Measurements from ENCODE around the gene GPR137. TPM values are rescaled to one million over a fixed set of nuclear protein-coding genes. Genes with fewer than 3 reads are reported as not detected.

Gene GPR137
- total RNA-seq, 1 experiment from 2014 or later, result 24.4 TPM

DNA sequence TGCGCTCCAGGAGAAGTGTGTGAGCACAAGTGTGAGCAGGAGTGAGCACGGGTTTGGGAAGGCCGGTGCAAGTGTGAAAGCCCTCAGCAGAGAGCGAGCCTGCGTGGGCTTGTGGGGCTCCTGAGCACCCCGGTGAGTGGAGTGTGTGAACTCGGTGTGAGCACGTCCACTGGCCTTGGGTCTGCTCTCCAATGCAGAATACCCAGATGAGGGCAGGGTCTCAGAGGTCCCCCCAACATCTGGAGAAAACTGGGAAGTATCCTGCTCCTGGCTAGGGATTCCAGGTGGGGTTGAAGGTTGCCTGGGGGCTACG is 20.9 kb downstream of the GPR137 start:
- no peaks in the 10 kb centered on the region for H4K20me1 ChIP-seq (ENCODE audit: insufficient read depth)
- DNase-seq (ENCODE audit: low read depth, low spot score) (no peak), ATAC-seq (no peak)
- TSS peak; percentile 73 for BruUV-seq (replicated peaks)
- POLR2A ChIA-PET, result interaction anchor here (0.7 to 5.5 kb wide), 3 partner anchors 11 to 66 kb away, joined by 3 to 30 read pairs (median 4); partner anchors contain the start of genes PRDX5 and TRMT112
- H3K4me2 ChIP-seq (ENCODE audit: low read length), result peak overlapping the region; percentile 98
- H3K36me3 ChIP-seq (ENCODE audit: control insufficient read depth in 1 of 2, insufficient read depth in 2 of 2, low read length in 2 of 2), result peaks cover 0 to 8% of the 10 kb centered on the region in 2 experiments; a peak in 1 of 4 replicates
- no peaks in the 10 kb centered on the region for H3K27me3 ChIP-seq (ENCODE audit: insufficient read depth, low read length)
- peaks cover 12 to 42% of the 10 kb centered on the region in 2 experiments; a peak in 3 of 4 replicates for H3K4me1 ChIP-seq (ENCODE audit: control insufficient read depth in 1 of 2, insufficient read depth in 2 of 2, low read length in 2 of 2)
- intact Hi-C loops (cut with micrococcal nuclease), result loop anchor here (5.0 kb wide), 1 partner anchor 36 kb away; the partner anchor contains the start of gene CCDC88B
- CTCF ChIA-PET, result interaction anchor here (1.0 to 1.6 kb wide), 2 partner anchors 11 to 25 kb away, joined by 3 to 5 read pairs; partner anchors contain the start of genes PRDX5 and TRMT112
- no peak overlapping the region for H2AFZ ChIP-seq (ENCODE audit: low read depth, low read length, poor library complexity, severe bottlenecking)
- RAD21 ChIA-PET (ENCODE audit: low non-redundant PET in 1 of 2, low total read pairs in 2 of 2, uncharacterized antibody in 2 of 2, unreplicated experiment in 2 of 2), result no interaction called here
- TF ChIP-seq EZH2 (IDR thresholded peaks at IDR 0.05) (no peak), CEBPB (IDR thresholded peaks at IDR 0.05; ENCODE audit: low read depth) (no peak), POLR2A (IDR thresholded peaks at IDR 0.05; ENCODE audit: borderline replicate concordance, extremely low read depth, insufficient read depth, insufficient read length) (no peak), EZH2phosphoT487 (IDR thresholded peaks at IDR 0.05; ENCODE audit: borderline replicate concordance) (no peak), ZNF274 (IDR thresholded peaks at IDR 0.05; ENCODE audit: low read depth, low read length) (no peak), SP1 (IDR thresholded peaks at IDR 0.05; ENCODE audit: low read depth) (no peak), YY1 (IDR thresholded peaks at IDR 0.05; ENCODE audit: extremely low read depth, insufficient replicate concordance, low read depth, low read length) (no peak), ELF1 (IDR thresholded peaks at IDR 0.05; ENCODE audit: borderline replicate concordance, low read depth) (no peak), SRF (IDR thresholded peaks at IDR 0.05; ENCODE audit: low read depth) (no peak), RAD21 (IDR thresholded peaks at IDR 0.05; ENCODE audit: low read depth) (no peak), SIN3A (IDR thresholded peaks at IDR 0.05; ENCODE audit: low read depth) (no peak), CBX3 (IDR thresholded peaks at IDR 0.05; ENCODE audit: low read depth) (no peak), ZFX (IDR thresholded peaks at IDR 0.05) (no peak), POLR2AphosphoS5 (IDR thresholded peaks at IDR 0.05; ENCODE audit: low read depth, low read length) (no peak), EGR1 (IDR thresholded peaks at IDR 0.05; ENCODE audit: low read depth) (no peak), FOSL1 (IDR thresholded peaks at IDR 0.05; ENCODE audit: low read depth) (no peak)
- TF ChIP-seq, protein P1, sequence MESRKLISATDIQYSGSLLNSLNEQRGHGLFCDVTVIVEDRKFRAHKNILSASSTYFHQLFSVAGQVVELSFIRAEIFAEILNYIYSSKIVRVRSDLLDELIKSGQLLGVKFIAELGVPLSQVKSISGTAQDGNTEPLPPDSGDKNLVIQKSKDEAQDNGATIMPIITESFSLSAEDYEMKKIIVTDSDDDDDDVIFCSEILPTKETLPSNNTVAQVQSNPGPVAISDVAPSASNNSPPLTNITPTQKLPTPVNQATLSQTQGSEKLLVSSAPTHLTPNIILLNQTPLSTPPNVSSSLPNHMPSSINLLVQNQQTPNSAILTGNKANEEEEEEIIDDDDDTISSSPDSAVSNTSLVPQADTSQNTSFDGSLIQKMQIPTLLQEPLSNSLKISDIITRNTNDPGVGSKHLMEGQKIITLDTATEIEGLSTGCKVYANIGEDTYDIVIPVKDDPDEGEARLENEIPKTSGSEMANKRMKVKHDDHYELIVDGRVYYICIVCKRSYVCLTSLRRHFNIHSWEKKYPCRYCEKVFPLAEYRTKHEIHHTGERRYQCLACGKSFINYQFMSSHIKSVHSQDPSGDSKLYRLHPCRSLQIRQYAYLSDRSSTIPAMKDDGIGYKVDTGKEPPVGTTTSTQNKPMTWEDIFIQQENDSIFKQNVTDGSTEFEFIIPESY (IDR thresholded peaks at IDR 0.05; ENCODE audit: extremely low read depth, insufficient replicate concordance, low read length), result no peak
- TF ChIP-seq, protein P2, sequence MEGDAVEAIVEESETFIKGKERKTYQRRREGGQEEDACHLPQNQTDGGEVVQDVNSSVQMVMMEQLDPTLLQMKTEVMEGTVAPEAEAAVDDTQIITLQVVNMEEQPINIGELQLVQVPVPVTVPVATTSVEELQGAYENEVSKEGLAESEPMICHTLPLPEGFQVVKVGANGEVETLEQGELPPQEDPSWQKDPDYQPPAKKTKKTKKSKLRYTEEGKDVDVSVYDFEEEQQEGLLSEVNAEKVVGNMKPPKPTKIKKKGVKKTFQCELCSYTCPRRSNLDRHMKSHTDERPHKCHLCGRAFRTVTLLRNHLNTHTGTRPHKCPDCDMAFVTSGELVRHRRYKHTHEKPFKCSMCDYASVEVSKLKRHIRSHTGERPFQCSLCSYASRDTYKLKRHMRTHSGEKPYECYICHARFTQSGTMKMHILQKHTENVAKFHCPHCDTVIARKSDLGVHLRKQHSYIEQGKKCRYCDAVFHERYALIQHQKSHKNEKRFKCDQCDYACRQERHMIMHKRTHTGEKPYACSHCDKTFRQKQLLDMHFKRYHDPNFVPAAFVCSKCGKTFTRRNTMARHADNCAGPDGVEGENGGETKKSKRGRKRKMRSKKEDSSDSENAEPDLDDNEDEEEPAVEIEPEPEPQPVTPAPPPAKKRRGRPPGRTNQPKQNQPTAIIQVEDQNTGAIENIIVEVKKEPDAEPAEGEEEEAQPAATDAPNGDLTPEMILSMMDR (IDR thresholded peaks at IDR 0.05 in 2 of 3, conservative IDR thresholded peaks at IDR 0.05 in 1 of 3; ENCODE audit: borderline replicate concordance in 1 of 3, insufficient read depth in 1 of 3, low read depth in 2 of 3, low read length in 2 of 3), result no peak
- TF ChIP-seq, protein P3, sequence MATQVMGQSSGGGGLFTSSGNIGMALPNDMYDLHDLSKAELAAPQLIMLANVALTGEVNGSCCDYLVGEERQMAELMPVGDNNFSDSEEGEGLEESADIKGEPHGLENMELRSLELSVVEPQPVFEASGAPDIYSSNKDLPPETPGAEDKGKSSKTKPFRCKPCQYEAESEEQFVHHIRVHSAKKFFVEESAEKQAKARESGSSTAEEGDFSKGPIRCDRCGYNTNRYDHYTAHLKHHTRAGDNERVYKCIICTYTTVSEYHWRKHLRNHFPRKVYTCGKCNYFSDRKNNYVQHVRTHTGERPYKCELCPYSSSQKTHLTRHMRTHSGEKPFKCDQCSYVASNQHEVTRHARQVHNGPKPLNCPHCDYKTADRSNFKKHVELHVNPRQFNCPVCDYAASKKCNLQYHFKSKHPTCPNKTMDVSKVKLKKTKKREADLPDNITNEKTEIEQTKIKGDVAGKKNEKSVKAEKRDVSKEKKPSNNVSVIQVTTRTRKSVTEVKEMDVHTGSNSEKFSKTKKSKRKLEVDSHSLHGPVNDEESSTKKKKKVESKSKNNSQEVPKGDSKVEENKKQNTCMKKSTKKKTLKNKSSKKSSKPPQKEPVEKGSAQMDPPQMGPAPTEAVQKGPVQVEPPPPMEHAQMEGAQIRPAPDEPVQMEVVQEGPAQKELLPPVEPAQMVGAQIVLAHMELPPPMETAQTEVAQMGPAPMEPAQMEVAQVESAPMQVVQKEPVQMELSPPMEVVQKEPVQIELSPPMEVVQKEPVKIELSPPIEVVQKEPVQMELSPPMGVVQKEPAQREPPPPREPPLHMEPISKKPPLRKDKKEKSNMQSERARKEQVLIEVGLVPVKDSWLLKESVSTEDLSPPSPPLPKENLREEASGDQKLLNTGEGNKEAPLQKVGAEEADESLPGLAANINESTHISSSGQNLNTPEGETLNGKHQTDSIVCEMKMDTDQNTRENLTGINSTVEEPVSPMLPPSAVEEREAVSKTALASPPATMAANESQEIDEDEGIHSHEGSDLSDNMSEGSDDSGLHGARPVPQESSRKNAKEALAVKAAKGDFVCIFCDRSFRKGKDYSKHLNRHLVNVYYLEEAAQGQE (IDR thresholded peaks at IDR 0.05; ENCODE audit: low read depth), result no peak
- TF ChIP-seq, protein P4, sequence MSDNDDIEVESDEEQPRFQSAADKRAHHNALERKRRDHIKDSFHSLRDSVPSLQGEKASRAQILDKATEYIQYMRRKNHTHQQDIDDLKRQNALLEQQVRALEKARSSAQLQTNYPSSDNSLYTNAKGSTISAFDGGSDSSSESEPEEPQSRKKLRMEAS (IDR thresholded peaks at IDR 0.05), result no peak
- H3K9me2 ChIP-seq (ENCODE audit: insufficient read depth), result no peaks in the 10 kb centered on the region
- peaks cover 37% of the 10 kb centered on the region for H3K79me2 ChIP-seq (ENCODE audit: insufficient read depth, low read length)
- peak overlapping the region; percentile 67 to 81 for H3K4me3 ChIP-seq (replicated peaks in 1 of 2; ENCODE audit: low read depth in 1 of 2, low read length in 2 of 2)
- peak overlapping the region; percentile 92 for H3K9ac ChIP-seq (ENCODE audit: low read length)
- peak overlapping the region; percentile 96 for H3K27ac ChIP-seq (ENCODE audit: low read depth, low read length)
- no peaks in the 10 kb centered on the region for H3K9me3 ChIP-seq (ENCODE audit: control insufficient read depth in 1 of 2, insufficient read depth in 1 of 2, low read depth in 1 of 2, low read length in 2 of 2)

Measured in HCT116 (cell line).